Measurements from ENCODE around the gene ANKRD37.

The ANKRD37 gene

GRCh38 chr4:185424905-185425646, 28.4 kb downstream of the ANKRD37 start:
- peak; percentile 6 for DNase-seq

- DNase-seq = peak; percentile 89
Observed at GRCh38 chr4:185425647-185426352, 29.2 kb downstream of the ANKRD37 start, which contains the start of gene UFSP2. UFSP2 (minus strand) TSS chr4:185425964; CDS start chr4:185425868, 96 bp downstream.

DNA sequence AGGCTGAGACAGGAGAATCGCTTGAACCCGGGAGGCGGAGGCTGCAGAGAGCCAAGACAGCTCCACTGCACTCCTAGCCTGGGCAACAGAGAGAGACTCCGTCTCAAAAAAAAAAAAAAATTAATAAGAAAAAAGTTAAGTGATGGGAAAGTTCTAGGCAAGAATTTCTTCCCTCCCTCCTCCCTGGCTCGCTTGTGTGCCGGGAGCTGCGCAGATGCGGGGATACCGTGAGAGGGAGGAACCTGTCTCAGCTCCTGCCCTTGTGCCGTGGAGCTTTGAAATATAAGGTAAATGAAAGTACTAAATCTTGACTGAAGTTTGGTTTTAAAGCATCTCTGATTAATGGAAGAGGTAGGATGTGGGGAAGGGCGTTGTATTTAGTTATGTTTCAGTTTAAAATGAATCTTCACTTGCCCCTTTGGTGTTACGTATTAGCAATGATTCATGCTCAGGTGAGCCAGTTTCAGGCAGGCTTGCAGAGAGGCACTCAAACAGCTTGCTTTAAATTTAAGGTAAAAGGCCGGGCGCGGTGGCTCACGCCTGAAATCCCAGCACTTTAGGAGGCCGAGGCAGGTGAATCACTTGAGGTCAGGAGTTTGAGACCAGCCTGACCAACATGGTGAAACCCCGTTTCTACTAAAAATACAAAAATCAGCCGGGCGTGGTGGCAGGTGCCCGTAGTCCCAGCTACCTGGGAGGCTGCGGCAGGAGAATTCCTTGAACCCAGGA, 30.5 kb downstream of the ANKRD37 start:
- DNase-seq = no peak

GRCh38 chr4:185429660-185430059, 33.0 kb downstream of the ANKRD37 start:
- no peak for DNase-seq

DNA sequence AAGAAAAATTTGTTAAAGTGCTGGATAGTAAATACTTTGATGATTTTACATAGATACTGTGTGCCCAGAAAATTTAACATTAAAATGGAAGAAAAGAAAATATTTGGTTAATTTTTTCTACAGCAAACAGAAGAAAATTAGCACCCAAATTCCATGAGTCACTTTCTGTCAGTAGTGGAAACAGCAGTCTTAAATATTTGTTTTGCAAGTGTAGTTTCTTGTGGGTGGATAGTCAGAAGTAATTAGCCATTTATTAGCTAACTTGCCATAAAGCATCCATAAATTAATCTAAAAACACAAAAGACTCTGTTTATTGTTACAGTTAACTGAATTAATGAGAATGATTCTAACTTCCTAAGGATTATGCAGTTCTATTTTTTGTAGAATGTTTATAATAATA, 38.8 kb downstream of the ANKRD37 start:
- no peak for DNase-seq

GRCh38 chr4:185437809-185438208, 41.2 kb downstream of the ANKRD37 start:
- no peak for DNase-seq

GRCh38 chr4:185441479-185441878, 44.8 kb downstream of the ANKRD37 start:
- no peak for DNase-seq

GRCh38 chr4:185445209-185445608, 48.6 kb downstream of the ANKRD37 start:
- DNase-seq = no peak

All from CD4-positive, alpha-beta T cell treated with Interleukin-6 for 4 hours (primary cell).